ENCODE measurements around the gene SLC26A2.
"Not testable (repeated sequence)": the region's sequence is repeated elsewhere in the genome, so short reads cannot be mapped to it uniquely, and the experiment has no call there.

DNA sequence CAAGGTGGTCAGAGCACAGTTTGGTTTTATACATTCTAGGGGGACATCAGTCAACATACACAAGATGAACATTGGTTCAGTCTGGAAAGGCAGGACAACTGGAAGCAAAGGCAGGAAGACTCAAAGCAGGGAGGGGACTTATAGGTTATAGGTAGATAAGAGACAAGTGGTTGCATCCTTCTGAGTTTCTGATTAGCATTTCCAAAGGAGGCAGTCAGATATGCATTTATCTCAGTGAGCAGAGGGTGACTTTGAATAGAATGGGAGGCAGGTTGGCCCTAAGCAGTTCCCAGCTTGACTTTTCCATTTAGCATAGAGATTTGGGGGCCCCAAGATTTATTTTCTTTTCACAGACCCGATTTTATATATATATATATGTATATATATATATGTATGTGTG lies 67.5 kb downstream of the SLC26A2 start:
- TF ChIP-seq, protein P1, sequence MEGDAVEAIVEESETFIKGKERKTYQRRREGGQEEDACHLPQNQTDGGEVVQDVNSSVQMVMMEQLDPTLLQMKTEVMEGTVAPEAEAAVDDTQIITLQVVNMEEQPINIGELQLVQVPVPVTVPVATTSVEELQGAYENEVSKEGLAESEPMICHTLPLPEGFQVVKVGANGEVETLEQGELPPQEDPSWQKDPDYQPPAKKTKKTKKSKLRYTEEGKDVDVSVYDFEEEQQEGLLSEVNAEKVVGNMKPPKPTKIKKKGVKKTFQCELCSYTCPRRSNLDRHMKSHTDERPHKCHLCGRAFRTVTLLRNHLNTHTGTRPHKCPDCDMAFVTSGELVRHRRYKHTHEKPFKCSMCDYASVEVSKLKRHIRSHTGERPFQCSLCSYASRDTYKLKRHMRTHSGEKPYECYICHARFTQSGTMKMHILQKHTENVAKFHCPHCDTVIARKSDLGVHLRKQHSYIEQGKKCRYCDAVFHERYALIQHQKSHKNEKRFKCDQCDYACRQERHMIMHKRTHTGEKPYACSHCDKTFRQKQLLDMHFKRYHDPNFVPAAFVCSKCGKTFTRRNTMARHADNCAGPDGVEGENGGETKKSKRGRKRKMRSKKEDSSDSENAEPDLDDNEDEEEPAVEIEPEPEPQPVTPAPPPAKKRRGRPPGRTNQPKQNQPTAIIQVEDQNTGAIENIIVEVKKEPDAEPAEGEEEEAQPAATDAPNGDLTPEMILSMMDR (conservative IDR thresholded peaks at IDR 0.05; ENCODE audit: low read depth in 2 of 2), result not testable (repeated sequence)
- not testable (repeated sequence) for TF ChIP-seq EZH2phosphoT487 (IDR thresholded peaks at IDR 0.05; ENCODE audit: unreplicated experiment); EZH2 (IDR thresholded peaks at IDR 0.05; ENCODE audit: low read depth, unreplicated experiment); POLR2AphosphoS5 (IDR thresholded peaks at IDR 0.05; ENCODE audit: low read depth)
- TF ChIP-seq, protein P2, sequence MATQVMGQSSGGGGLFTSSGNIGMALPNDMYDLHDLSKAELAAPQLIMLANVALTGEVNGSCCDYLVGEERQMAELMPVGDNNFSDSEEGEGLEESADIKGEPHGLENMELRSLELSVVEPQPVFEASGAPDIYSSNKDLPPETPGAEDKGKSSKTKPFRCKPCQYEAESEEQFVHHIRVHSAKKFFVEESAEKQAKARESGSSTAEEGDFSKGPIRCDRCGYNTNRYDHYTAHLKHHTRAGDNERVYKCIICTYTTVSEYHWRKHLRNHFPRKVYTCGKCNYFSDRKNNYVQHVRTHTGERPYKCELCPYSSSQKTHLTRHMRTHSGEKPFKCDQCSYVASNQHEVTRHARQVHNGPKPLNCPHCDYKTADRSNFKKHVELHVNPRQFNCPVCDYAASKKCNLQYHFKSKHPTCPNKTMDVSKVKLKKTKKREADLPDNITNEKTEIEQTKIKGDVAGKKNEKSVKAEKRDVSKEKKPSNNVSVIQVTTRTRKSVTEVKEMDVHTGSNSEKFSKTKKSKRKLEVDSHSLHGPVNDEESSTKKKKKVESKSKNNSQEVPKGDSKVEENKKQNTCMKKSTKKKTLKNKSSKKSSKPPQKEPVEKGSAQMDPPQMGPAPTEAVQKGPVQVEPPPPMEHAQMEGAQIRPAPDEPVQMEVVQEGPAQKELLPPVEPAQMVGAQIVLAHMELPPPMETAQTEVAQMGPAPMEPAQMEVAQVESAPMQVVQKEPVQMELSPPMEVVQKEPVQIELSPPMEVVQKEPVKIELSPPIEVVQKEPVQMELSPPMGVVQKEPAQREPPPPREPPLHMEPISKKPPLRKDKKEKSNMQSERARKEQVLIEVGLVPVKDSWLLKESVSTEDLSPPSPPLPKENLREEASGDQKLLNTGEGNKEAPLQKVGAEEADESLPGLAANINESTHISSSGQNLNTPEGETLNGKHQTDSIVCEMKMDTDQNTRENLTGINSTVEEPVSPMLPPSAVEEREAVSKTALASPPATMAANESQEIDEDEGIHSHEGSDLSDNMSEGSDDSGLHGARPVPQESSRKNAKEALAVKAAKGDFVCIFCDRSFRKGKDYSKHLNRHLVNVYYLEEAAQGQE (IDR thresholded peaks at IDR 0.05; ENCODE audit: unreplicated experiment), result not testable (repeated sequence)
- TF ChIP-seq, protein P3, sequence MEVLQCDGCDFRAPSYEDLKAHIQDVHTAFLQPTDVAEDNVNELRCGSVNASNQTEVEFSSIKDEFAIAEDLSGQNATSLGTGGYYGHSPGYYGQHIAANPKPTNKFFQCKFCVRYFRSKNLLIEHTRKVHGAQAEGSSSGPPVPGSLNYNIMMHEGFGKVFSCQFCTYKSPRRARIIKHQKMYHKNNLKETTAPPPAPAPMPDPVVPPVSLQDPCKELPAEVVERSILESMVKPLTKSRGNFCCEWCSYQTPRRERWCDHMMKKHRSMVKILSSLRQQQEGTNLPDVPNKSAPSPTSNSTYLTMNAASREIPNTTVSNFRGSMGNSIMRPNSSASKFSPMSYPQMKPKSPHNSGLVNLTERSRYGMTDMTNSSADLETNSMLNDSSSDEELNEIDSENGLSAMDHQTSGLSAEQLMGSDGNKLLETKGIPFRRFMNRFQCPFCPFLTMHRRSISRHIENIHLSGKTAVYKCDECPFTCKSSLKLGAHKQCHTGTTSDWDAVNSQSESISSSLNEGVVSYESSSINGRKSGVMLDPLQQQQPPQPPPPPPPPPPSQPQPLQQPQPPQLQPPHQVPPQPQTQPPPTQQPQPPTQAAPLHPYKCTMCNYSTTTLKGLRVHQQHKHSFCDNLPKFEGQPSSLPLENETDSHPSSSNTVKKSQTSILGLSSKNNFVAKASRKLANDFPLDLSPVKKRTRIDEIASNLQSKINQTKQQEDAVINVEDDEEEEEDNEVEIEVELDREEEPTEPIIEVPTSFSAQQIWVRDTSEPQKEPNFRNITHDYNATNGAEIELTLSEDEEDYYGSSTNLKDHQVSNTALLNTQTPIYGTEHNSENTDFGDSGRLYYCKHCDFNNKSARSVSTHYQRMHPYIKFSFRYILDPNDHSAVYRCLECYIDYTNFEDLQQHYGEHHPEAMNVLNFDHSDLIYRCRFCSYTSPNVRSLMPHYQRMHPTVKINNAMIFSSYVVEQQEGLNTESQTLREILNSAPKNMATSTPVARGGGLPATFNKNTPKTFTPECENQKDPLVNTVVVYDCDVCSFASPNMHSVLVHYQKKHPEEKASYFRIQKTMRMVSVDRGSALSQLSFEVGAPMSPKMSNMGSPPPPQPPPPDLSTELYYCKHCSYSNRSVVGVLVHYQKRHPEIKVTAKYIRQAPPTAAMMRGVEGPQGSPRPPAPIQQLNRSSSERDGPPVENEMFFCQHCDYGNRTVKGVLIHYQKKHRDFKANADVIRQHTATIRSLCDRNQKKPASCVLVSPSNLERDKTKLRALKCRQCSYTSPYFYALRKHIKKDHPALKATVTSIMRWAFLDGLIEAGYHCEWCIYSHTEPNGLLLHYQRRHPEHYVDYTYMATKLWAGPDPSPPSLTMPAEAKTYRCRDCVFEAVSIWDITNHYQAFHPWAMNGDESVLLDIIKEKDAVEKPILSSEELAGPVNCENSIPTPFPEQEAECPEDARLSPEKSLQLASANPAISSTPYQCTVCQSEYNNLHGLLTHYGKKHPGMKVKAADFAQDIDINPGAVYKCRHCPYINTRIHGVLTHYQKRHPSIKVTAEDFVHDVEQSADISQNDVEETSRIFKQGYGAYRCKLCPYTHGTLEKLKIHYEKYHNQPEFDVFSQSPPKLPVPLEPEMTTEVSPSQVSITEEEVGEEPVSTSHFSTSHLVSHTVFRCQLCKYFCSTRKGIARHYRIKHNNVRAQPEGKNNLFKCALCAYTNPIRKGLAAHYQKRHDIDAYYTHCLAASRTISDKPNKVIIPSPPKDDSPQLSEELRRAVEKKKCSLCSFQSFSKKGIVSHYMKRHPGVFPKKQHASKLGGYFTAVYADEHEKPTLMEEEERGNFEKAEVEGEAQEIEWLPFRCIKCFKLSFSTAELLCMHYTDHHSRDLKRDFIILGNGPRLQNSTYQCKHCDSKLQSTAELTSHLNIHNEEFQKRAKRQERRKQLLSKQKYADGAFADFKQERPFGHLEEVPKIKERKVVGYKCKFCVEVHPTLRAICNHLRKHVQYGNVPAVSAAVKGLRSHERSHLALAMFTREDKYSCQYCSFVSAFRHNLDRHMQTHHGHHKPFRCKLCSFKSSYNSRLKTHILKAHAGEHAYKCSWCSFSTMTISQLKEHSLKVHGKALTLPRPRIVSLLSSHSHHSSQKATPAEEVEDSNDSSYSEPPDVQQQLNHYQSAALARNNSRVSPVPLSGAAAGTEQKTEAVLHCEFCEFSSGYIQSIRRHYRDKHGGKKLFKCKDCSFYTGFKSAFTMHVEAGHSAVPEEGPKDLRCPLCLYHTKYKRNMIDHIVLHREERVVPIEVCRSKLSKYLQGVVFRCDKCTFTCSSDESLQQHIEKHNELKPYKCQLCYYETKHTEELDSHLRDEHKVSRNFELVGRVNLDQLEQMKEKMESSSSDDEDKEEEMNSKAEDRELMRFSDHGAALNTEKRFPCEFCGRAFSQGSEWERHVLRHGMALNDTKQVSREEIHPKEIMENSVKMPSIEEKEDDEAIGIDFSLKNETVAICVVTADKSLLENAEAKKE (CRISPR knock-in tag; IDR thresholded peaks at IDR 0.05), result not testable (repeated sequence)

Data from GM23338 (cell line).